Epithelial cell of esophagus (primary cell): ENCODE measurements around the gene FAM43A.

Experiments used
- DNase-seq: peaks from one replicate; pipeline ENCODE4 v3.0.0; 2010; ENCODE audit warnings: low read depth
- H3K4me3 ChIP-seq: 2 replicates; pipeline ENCODE4 v1.5.1; 2011; ENCODE audit warnings: mild to moderate bottlenecking, low read length, control low read depth
- CTCF ChIP-seq: IDR thresholded peaks from 2 replicates; pipeline ENCODE4 v1.5.1; 2011; ENCODE audit warnings: low read depth, mild to moderate bottlenecking, low read length, control low read depth, inconsistent platforms; ENCODE audit not compliant: insufficient read depth; ENCODE audit errors: missing control alignments

The FAM43A gene

GRCh38 chr3:194728986-194729385, 43.3 kb downstream of the FAM43A start:
- no peak for DNase-seq
- H3K4me3 ChIP-seq, result no peak overlapping the region
- no peak for TF ChIP-seq CTCF

GRCh38 chr3:194730365-194730764, 44.7 kb downstream of the FAM43A start:
- peak; percentile 93 for DNase-seq
- TF ChIP-seq CTCF, result no peak
- H3K4me3 ChIP-seq, result no peak overlapping the region

GRCh38 chr3:194731506-194732073, 45.9 kb downstream of the FAM43A start:
- DNase-seq, result no peak
- H3K4me3 ChIP-seq, result no peak overlapping the region
- no peak for TF ChIP-seq CTCF

GRCh38 chr3:194732617-194733016, 46.9 kb downstream of the FAM43A start:
- TF ChIP-seq CTCF, result no peak
- no peak overlapping the region for H3K4me3 ChIP-seq
- DNase-seq, result no peak

GRCh38 chr3:194736277-194736895, 50.7 kb downstream of the FAM43A start:
- TF ChIP-seq CTCF, result no peak
- H3K4me3 ChIP-seq, result no peak overlapping the region
- no peak for DNase-seq

- H3K4me3 ChIP-seq, result no peak overlapping the region
- no peak for DNase-seq
- no peak for TF ChIP-seq CTCF
These were observed 51.4 kb downstream of the FAM43A start for GRCh38 chr3:194736896-194737600.
